KOPT-K1 (cell line): ENCODE measurements around the gene ADGRD2.

Source experiments
- H3K27ac ChIP-seq: fragments of 200-600 bp; sonication (generic); 2 replicates; pipeline ENCODE4 v1.5.1; 2016; ENCODE audit warnings: antibody characterized with exemption, mild to moderate bottlenecking, low read depth, low read length; ENCODE audit not compliant: poor library complexity, severe bottlenecking
- H3K36me3 ChIP-seq: fragments of 200-600 bp; sonication (generic); 2 replicates; pipeline ENCODE4 v1.5.1; 2017; ENCODE audit warnings: antibody characterized with exemption, mild to moderate bottlenecking, low read length, moderate library complexity; ENCODE audit not compliant: insufficient read depth
- H3K9me3 ChIP-seq: fragments of 200-600 bp; sonication (generic); 2 replicates; pipeline ENCODE4 v1.5.1; 2017; ENCODE audit warnings: antibody characterized with exemption, low read length, mild to moderate bottlenecking; ENCODE audit not compliant: insufficient read depth, poor library complexity, severe bottlenecking

Gene ADGRD2

DNA sequence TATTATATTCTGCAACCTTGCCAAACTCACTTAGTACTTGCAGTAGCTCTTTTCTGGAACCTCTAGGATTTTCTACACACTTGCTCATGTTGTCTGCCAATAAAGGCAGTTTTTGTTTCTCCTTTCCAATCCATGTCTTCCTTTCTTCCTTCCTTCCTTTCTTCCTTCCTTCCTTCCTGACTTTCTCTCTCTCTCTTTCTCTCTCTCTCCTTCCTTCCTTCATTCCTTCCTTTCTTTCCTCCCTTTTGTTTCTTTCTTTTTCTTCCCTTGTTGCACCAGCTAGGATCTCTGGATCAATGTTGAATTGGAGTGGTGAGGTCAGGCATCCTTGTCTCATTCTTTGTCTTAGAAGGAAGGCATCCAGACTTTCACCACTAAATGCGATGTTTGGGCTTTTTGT is 12.5 kb downstream of the ADGRD2 start:
- H3K36me3 ChIP-seq: no peaks in the 10 kb centered on the region
- H3K27ac ChIP-seq: no peak overlapping the region
- peaks cover 10% of the 10 kb centered on the region for H3K9me3 ChIP-seq

DNA sequence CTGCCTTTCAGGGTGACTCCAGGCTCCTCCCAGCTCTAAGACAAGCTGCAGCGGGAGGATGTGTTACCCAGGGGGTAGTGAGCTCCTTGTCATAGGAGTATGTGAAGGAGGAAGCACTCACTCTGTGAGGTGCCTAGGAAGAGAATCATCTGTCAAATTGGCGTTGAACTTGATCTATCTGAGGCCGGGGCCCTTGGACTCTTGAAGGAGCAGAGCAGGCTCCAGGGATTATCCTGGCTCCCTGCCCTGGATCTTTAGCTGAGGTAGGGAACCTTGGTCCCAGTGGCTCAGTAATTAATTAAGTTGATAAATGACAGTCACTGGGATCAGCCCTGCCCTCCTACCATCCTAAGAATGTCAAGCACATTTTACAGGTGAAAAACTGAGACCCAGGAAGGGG is 15.5 kb downstream of the ADGRD2 start:
- no peak overlapping the region for H3K27ac ChIP-seq

DNA sequence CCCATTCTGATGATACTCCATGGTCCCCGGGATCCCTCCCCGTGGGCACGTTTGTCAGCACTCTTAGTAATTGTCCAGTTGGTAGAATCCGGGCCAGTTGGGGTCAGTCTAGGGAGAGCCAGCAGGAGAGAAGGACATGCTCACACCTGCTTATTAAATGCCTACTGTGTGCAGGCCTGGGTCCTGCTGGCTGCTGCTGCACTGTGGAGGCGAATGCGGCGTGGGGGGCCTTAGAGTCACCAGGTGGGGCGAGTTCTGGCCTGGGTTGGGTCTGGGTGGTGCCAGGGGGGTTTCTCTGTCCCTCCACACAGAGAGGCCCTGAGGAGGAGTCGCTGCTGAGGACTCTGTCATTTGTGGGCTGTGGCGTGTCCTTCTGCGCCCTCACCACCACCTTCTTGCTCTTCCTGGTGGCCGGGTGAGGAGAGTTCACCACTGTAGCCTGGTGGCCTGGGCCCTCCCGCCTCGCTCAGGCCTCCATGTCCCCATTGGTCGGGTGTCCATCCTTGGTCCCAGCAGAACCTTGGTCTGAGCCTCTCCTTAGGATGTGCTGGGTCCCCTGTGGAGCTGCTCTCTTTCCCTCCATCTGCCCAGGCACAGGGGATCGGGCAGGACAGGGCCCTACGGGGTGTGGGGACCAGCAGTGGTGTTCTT is 17.3 kb downstream of the ADGRD2 start:
- Histone ChIP-seq H3K9me3 (peaks cover 10% of the 10 kb centered on the region), H3K36me3 (no peaks in the 10 kb centered on the region), H3K27ac (no peak overlapping the region)

More for the DNA sequence above, 15.5 kb downstream of the ADGRD2 start:
- H3K36me3 ChIP-seq: no peaks in the 10 kb centered on the region
- peaks cover 10% of the 10 kb centered on the region for H3K9me3 ChIP-seq

DNA sequence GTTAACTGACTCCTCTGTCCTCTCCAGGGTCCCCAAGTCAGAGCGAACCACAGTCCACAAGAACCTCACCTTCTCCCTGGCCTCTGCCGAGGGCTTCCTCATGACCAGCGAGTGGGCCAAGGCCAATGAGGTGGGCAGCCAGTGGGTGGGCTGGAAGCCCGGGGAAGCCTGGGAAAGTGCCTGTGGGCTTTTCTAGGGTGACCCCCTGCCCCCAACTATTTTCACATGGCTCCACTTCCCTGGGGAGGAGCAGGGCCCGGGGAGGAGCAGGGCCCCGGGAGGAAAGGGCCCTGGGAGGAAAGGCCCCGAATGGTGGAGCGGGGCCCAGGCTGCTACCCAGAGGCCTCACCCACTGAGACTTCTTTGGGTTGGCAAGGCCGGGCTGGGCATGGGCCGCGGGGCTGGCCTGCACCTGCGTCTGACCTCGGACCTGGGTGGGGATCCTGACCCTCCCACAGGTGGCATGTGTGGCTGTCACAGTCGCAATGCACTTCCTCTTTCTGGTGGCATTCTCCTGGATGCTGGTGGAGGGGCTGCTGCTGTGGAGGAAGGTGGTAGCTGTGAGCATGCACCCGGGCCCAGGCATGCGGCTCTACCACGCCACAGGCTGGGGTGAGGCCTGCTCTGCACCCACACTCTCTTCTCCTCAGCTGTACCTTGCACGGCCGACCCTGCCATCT is 17.9 kb downstream of the ADGRD2 start:
- H3K27ac ChIP-seq: no peak overlapping the region
- no peaks in the 10 kb centered on the region for H3K36me3 ChIP-seq
- peaks cover 4% of the 10 kb centered on the region for H3K9me3 ChIP-seq

DNA sequence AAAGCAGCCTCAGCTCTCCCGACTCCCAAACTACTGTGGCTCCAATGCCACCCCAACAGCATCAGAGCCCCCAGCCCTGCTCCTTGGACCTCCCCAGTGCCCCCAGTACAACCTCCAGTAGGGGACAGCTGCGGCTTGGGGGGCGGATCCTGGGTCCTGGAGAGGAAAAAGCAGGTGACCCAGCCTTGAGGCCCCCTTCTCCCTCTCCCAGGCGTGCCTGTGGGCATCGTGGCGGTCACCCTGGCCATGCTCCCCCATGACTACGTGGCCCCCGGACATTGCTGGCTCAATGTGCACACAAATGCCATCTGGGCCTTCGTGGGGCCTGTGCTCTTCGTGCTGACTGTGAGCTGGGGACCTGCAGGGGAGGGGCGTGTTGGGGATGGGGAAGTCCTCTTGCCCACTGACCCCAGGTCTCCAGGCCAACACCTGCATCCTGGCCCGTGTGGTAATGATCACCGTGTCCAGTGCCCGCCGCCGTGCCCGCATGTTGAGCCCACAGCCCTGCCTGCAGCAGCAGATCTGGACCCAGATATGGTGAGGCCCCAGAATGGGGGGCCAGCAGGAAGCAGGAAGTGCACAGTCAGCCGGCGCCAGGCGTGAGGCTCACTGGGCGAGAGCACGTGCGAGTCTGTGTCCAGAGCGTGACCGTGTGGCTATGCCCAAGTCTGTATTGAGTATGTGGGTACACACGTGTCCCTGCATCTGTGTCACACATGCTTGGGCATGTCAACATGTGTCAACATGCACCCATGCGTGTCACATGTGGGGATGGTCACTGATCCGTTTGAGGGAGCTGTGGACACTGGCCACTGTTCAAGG is 19.0 kb downstream of the ADGRD2 start:
- H3K27ac ChIP-seq: no peak overlapping the region
- H3K9me3 ChIP-seq: no peaks in the 10 kb centered on the region
- H3K36me3 ChIP-seq: no peaks in the 10 kb centered on the region

DNA sequence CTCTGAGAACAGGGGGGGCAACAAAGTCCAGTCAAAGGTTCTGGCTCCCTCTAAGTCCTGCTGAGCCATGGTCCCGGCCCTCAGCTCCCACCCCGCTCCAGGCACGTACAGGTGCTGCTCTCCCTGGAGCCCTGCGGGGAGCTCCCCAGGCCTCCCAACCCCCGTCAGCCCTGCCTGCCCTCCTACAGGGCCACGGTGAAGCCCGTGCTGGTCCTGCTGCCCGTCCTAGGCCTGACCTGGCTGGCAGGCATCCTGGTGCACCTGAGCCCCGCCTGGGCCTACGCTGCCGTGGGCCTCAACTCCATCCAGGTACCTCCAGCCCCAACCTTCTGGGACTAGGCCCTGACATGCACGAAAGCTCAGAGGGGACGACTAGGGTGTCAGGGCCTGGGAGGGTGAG is 20.1 kb downstream of the ADGRD2 start:
- Histone ChIP-seq H3K9me3 (no peaks in the 10 kb centered on the region), H3K27ac (no peak overlapping the region), H3K36me3 (no peaks in the 10 kb centered on the region)

DNA sequence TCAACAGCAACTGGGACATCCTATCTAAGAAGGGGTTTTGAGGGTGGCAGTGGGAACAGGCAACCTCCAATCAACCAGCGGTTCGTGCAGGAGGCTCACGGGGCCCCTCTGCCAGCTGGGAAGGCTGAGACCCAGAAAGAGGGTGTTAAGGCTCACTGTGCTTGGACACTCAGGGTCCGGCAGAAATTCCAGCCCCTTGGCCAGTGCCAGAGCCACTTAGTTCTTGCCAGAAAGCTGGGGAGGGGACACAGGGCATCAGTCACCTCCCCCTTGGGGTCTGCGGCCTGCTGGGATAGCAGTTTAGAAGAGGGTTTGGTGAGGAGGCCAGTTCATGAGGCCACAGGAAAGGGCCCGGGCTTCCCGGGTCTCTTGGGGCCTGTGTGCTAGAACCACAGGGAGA is 20.5 kb downstream of the ADGRD2 start:
- Histone ChIP-seq H3K27ac (no peak overlapping the region), H3K36me3 (no peaks in the 10 kb centered on the region), H3K9me3 (no peaks in the 10 kb centered on the region)

DNA sequence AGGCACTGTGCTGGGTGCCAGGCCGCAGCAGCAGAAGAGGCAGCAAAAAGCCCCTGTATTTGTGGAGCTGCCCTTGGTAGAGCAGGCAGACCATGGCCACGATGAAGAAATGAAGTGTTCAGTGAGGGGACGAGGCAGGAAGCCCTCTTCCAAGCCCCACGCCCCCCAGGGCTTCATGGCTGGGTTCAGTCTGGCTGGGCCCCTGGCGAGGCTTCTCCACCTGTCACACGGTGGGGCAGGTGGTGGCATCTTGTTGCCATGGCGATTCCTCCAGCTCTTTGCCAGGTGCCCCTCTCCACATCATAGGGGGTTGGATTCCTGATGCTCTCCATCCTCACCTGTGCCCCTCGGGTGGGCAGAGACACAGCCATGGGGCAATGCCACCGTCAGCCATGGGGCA is 21.5 kb downstream of the ADGRD2 start:
- no peaks in the 10 kb centered on the region for H3K36me3 ChIP-seq
- no peaks in the 10 kb centered on the region for H3K9me3 ChIP-seq
- H3K27ac ChIP-seq: no peak overlapping the region

DNA sequence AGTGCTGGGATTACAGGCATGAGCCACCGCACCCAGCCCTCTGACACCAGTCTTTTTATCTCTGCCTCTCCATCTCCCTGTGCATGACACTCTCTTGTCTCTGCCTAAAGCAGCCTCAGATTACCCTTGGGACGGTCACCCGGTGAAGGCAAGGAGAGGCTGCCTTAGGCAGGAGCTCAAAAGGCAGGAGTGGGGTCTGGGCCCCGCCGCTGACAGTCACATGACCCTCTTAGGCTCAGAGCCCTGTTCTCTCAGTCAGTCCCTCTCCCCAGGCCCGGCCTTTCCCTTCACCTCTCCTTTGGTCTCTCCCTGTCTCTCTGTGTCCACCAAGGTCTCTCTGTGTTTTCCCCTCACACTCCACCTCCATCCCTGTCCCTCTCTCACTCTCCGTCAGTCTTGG is 22.5 kb downstream of the ADGRD2 start:
- H3K27ac ChIP-seq: no peak overlapping the region

DNA sequence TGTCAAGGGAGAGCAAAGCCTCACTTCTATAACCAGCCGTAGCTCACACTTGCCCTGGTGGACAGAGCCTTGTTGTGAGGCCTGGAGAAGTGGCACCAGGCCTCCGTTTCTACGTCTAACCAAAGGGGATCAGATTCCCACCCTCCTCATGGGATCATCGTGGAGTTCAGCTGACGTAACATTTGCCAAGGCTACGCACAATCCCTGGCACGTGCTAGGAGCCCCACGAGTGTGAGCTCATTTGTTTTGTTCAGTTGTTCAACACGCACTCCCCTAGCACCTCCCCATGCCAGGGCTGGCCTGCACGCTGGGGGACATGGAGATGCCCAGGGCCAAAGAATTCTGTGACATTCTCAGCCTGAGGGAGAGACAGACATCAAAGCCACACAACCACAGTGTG is 23.1 kb downstream of the ADGRD2 start:
- Histone ChIP-seq H3K27ac (no peak overlapping the region), H3K9me3 (no peaks in the 10 kb centered on the region), H3K36me3 (no peaks in the 10 kb centered on the region)

More for the DNA sequence above, 22.5 kb downstream of the ADGRD2 start:
- Histone ChIP-seq H3K9me3 (no peaks in the 10 kb centered on the region), H3K36me3 (no peaks in the 10 kb centered on the region)

DNA sequence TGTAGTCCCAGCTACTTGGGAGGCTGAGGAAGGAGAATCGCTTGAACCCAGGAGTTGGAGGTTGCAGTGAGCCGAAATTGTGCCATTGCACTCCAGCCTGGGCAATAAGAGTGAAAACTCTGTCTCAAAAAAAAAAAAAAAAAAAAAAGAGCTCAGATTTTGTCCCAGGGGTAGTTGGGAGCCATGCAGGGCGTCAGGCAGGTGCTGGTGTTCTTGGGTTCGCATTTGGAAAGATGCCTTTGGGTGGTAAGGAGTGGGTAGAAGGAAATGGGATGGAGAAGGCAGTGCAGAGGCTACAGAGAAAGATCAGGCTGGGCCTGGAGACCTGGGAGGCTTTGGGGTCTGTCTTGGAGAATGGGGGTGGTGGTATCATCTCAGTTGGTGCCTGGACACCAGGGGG is 23.9 kb downstream of the ADGRD2 start:
- H3K36me3 ChIP-seq: no peaks in the 10 kb centered on the region
- H3K9me3 ChIP-seq: no peaks in the 10 kb centered on the region
- H3K27ac ChIP-seq: no peak overlapping the region

DNA sequence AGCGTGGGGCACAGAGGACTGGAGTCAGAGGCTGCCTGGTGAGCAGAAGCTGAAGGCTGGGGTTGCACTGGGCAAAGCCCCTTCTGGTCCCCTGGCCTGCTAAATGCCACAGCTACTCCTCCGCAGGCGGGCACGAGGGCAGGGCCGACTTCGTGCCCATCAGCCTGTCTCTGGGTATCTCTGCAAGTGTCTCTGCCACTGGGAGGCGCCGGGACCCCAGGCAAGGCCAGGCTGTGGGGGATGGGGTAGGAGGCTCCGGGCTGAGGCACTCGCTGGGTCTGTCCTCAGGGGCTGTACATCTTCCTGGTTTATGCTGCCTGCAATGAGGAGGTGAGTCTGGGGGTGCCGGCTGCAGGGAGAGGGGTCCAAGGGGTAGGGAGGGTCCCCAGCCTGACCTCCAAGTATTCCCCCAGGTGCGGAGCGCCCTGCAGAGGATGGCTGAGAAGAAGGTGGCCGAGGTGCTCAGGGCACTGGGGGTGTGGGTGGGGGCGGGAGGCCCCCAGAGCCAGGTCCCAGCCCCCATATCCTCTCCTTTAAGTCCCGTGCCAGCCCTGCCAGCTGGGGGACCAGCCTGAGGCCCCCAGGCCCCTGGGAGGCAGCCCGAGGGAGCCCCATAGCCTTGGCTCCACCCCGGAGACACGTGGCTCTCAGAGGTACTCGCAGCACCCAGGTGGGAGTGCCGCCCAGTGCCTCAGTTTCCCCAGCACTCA is 25.1 kb downstream of the ADGRD2 start:
- Histone ChIP-seq H3K9me3 (no peaks in the 10 kb centered on the region), H3K36me3 (no peaks in the 10 kb centered on the region), H3K27ac (no peak overlapping the region)

DNA sequence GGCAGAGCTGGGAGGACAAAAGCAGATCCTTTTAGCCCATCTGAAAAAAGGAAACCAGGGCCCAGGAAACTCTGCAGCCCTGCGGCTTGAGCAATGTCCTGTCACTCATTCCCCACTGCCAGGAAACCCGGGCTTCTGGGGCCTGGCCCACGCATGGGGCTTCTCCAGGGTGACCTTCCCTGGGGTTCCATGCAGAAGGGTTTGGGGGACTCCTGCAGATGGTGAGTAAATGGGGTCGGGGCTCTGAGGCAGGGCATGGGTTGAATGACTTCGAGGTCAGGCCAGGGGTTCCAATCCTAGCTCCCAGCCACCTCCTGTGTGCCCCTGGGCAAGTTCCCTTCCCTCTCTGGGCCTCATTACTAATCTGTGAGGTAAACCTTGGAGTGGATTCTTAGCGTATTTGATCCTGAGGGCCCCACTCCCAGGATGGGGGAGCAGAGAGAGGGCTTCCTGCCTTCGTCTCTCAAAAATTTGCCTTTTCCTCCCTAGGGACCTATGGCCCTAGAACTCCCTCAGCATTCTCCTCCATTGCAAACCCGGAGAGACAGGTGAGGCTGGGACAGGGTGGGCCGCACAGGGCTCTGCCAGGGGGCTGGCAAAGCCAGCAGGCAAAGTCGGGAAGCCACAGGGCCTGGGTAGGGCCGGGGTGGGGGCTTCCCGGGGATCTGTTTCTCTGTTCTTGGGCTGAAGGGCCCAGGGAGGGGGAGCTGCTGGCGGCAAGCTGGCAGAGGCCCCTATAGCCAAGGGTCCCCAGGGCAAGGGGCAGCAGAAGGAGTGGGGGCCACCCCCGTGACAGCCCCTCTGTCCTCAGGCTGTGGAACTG is 25.8 kb downstream of the ADGRD2 start:
- H3K36me3 ChIP-seq: no peaks in the 10 kb centered on the region
- no peaks in the 10 kb centered on the region for H3K9me3 ChIP-seq
- no peak overlapping the region for H3K27ac ChIP-seq

DNA sequence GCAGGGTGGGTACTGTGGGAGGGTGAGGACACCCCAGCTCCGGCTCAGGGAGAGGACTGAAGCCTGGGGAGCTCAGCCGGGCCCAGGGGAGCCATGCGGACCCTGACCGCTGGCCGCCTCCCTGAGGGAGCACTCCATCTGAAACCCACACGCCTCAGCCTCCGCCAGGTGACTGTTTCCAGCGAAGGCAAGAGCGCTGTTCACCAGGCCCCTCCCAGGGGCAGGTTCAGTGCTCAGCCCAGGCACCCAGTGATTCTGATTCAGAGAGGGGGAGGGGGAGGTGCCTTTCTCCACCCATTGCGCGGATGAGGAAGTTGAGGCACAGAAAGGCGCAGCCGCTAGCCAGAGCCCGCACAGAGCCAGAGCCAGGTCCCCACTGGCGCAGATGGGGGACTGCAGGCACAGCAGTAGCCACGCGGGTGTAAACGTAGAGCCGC is 27.0 kb downstream of the ADGRD2 start:
- H3K36me3 ChIP-seq: no peaks in the 10 kb centered on the region
- H3K27ac ChIP-seq: no peak overlapping the region
- no peaks in the 10 kb centered on the region for H3K9me3 ChIP-seq
